Hematopoietic multipotent progenitor cell (in vitro differentiated cells): Measurements from ENCODE around the gene MLLT10. TPM values are rescaled to one million over a fixed set of nuclear protein-coding genes. Genes with fewer than 3 reads are reported as not detected.

Experiments used
- DNase-seq, 3 donors: peaks; one replicate each; pipeline ENCODE4 v3.0.0-alpha.2; 2011 to 2015; ENCODE audit warnings: low read depth in 2 of 3, low spot score in 2 of 3
- total RNA-seq: library from RNA; depleted of rRNA; stranded (reverse); fragments of >200 nt; gene quantifications from one replicate; pipeline ENCODE4 v1.2.3, GENCODE V29; 2012

The MLLT10 gene
- 53.6 TPM for total RNA-seq

DNA sequence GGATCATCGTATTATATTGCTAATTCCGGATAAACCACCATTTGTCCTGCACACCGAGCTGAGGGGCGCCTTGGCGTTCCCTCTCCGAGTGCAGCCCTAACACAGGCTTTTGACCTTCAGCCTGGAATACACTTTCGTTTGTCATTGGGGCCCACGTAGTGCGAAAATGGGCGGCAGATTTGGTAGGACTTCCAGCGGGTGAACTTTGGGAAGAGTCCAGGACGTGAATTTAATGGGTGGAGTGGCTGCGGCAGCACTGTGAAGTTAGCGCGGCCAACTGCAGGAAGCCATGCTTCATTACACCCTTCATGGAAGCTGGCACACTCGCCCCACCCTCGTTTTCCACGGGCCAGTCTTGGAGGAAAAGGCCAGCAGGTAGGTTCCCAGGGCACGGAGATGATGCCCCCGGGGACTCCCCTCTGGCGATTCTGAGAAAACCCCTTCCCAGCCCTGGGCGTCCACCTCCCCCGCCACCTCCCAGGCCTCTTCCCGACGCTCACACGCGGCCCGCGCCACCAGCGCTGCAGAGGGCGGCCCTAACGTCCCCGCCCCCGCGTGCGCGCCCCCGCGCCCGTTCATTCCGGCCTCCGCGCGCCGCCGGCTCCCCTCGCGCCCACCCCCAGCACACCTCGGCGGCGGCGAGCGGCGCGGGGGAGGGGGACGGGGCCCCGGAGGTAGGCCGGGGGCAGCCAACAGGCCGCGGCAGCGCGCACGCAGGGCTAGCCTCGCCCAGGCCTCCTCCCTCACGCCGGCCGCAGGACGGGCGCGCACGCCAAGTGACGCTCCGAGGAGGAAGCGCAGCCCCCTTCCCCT is at the start of gene MLLT10:
Gene MLLT10, plus strand, starts transcription at position 766 of the 813 bp plus-strand sequence. CDS start 413 bp downstream, outside the sequence.
- peak; percentile 88 to 99 (median 97) for DNase-seq

DNA sequence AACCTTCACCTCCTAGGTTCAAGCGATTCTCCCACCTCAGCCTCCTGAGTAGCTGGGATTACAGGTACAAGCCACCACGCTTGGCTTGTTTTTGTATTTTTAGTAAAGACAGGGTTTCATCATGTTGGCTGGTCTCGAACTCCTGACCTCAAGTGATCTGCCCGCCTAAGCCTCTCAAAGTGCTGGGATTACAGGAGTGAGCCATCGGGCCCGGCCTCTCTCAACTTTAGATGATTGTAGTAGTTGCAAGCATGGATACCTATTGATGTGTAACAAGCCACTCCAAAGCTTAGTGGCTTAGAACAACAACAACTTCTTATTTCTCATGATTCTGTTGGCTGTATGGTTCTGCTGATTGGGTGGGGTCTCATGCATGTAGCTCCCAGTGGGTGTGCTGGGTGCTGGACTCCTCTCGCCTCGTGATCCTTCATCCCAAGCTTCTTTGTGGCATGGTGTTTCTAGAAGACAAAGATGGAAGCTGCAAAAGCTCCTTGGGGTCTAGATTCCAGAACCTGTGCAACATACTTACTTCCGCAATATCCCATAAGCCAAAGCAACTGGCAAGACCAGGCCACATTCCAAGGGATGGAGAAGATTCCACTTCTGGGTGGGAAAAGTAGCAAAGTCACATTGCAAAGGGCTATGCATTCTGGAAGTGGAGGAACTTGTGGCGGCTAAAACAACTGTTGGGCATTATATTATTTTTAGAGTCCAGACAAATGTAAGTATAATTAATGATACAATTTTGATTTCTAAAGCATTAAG is 46.4 kb upstream of the MLLT10 start:
- DNase-seq, result no peak

DNA sequence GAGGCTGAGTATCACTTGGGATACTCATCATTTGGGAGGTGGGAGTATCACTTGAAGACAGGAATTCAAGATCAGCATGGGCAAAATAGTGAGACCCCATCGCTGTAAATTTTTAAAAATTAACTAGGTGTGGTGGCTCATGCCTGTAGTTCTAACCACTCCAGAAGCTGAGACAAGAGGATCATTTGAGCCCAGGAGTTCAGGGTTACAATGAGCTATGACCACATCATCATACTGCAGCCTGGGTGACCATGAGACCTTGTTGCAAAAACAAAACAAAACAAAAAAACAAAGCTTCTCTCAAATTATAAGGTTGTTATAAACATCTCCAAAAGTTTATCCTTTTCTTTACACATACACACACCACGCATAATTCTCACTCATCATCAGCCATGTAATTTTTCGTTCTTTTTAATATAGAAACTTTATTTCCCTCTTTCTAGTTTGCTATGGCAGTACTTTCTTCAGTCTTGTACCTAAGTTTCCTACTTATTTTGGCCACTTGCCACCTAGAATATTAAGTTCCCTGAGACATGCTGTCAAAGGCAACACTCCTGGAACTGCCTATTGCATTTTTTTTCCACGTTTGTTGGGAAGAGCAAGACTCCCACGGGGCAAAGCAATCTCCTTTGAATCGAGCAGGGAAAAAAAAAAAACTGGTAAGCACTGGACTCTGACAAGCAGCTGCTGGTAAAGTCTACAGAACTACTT is 45.6 kb upstream of the MLLT10 start:
- no peak for DNase-seq

DNA sequence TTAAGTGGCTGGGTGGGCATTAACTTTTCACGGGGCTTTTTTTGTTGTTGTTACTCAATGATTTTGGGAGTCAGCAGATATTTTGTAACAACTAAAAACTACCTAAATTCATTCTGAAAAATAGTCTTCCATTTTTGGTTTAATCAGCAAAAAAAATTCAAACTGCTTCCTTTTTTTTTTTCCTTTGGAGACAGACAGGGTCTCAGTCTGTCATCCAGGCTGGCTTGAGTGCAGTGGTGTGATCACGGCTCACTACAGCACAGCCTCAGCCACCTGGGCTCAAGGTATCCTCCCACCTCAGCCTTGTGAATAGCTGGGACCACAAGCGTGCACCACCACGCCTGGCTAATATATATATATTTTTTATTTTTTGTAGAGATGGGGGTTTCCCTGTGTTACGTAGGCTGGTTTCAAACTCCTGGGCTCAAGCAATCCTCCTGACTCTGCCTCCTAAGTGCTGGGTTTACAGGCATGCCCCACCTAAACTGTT is 45.0 kb upstream of the MLLT10 start:
- DNase-seq, result no peak

DNA sequence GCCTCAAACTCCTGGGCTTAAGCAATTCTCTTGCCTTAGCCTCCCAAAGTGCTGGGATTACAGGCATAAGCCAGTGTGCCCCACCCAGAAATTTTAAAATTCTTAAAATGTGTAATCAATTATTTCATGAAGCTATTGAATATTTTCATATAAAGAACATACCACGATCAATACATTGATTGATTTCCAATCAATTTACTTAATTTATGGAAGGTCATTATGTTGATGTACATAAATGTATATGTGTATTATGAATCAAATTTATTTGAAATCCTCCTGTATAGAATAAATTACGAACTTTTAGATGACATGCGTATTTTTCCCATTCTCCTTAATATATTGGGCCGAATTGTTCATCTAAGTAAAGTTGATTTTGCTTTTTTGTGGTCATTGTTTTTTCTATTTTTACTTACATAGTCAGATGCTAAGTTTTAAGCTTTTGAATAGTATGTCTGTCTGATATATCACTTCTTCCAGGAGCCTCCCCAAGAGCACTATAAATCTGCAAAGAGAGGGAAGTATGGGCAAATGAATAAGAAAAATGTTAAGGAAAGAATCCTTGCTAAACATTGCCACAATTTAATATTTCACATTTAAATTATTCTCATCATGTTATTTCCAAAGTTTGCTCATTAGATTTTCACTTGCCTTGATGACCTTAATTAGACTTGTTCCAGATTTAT is 43.9 kb upstream of the MLLT10 start:
- DNase-seq, result no peak

DNA sequence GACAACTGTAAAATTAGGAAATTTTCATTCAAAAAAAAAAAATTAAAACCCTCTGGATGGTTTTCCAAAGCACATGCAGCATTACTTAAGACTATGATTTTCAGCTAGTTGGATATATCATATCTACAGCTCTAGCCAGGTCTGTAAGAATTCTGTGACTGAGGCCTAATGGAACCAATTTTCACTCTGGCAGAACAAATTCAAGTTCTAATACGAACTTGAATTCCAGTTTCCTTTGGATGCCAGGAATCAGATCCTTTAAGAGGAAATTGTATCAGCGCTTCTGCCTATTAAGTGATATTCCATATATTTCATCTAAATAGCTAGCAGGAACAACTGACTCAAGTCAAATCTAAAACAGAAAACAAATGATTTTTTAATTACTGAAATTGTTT is 43.3 kb upstream of the MLLT10 start:
- DNase-seq, result no peak

DNA sequence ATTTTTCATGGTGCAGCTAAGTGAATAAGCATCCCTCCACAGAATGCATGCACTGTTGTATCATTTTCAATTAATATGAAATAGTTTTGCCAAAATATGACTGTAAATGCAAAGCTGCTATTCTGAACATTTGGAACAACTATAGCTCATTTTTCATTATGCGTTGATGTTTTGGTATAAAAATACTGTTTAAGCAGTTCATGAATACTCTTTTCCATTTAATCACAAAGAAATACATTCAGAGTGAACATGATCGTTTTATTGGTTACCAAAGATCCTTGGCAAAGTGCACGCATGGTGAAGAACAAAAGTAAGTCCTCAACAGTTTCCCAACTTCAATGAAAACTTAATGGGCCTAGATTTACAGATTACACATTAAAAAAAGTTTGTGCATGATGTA is 41.6 kb upstream of the MLLT10 start:
- DNase-seq, result no peak

DNA sequence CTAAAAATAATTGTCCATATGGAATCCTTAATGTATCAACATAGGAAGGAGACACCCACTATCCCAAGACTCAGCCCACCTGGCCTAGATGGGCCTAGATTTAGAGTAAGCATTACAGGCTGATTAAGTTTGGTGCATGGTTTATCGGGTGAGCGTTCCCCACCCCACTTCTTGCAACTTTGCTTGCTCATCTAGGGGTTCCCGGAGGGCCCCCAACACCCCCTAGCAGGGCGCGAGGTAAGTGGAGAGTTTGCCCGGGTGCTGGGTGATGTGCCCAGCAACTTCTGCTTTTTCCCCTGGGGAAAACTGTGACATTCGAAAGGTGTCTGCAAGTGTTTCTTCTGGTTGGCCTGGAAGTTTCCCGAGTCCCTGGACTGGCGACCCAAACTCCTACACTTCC is 40.2 kb upstream of the MLLT10 start:
- DNase-seq, result peak in 2 of 3 donors; percentile 35 to 54

DNA sequence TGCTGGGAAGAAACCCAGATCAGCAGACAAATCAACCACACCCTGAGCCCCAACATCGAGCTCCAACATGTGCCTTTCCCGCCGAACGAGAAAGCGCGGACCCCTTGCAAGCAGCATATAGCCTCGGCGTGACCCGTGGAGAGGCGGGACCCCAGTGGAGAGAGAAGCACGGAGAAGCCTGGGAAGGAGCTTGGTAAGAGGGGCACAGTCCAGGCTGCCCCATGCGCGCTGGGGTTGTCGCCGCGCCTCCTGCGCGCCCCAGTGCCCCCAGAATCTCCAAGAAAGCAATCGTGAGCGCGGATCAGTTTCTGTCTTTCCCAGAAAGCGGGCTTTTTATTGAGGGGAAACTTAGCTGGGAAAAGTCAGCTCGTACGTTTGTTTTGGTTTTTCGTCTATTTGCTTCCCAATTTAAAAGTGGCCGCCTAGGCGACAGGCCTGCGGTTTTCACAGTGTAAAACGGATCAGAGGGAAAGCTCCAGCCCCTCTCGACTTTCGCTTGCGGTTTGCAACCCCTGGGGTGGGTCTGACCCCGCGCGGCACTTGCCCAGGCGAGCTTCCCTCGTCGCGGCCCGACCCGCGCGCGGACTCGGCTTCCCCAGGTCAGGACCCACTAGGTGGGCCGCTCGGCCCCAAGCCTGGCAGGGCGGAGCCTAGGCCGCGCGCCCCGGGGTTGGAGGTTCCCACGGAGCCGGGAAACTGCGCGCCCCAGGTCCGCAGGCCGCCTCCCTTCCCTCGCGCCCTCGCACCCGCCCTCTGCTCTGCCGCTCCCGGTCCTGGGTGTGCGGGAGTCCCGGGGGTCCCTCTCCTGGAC is 39.6 kb upstream of the MLLT10 start:
- peak in 2 of 3 donors; percentile 41 to 42 for DNase-seq

DNA sequence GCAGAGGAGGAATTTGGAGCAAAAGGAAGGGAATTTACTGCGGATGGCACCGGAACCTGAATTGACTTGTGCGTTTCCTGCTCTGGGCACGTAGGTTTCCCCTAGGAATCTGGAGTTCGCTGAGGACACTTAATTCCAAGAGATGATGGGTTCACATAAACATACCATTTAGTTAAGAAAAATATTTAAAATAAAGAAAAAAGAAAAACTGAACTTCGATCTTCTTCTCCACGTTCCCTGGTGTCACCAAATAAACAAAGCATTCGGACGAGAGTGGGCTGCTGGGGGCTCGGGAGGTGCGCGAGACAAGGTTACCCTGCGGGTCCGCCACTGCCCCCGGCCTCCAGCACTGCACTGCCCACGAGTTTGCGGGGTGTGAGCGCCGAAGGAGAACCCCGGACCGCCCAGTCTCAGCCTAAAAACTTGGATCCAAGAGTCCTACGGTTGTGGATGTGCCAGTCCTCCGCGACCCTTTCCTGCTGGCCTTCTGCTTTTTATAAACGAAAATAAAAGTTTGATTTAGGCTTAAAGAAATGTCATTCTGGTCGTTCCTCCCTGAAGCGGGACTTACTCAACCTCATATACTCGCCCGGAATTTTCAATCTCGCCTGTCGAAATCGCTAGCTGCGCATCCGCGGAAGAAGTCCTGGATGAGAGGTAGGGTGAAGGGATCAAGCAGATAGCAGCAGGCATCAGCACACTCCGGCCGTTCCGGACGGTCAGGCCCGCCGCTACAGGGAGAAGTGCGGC is 38.9 kb upstream of the MLLT10 start:
- no peak for DNase-seq

DNA sequence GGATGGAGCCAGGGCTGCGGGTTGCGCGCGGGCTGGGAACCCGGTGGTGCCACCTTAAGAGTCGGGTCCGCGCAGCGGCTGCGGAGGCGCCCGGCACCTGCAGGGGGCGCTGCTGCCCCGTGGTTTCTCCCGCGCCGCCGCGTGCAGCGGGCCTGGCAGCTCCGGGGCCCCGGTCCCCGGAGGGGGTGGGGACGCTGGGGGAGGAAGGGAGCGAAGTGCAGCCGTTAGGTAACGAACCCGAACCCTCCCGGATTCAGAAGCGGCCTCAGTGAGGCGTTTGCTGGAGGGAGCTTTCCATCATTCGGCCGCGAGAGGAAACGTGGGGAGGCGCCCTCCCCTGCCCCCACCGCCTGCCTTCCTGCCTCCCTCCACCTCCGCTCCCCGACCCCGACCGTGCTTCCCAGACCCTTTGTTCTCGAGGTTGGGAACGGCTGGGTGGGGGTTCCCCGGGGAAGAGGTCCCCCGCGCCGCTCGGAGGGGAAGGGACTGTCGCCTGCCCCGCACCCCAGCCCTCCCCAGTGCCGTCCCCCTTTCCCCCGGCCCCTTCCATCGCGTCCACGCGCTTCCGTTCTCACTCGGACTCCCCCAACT is 38.2 kb upstream of the MLLT10 start:
- DNase-seq, result peak; percentile 85 to 94 (median 90)

DNA sequence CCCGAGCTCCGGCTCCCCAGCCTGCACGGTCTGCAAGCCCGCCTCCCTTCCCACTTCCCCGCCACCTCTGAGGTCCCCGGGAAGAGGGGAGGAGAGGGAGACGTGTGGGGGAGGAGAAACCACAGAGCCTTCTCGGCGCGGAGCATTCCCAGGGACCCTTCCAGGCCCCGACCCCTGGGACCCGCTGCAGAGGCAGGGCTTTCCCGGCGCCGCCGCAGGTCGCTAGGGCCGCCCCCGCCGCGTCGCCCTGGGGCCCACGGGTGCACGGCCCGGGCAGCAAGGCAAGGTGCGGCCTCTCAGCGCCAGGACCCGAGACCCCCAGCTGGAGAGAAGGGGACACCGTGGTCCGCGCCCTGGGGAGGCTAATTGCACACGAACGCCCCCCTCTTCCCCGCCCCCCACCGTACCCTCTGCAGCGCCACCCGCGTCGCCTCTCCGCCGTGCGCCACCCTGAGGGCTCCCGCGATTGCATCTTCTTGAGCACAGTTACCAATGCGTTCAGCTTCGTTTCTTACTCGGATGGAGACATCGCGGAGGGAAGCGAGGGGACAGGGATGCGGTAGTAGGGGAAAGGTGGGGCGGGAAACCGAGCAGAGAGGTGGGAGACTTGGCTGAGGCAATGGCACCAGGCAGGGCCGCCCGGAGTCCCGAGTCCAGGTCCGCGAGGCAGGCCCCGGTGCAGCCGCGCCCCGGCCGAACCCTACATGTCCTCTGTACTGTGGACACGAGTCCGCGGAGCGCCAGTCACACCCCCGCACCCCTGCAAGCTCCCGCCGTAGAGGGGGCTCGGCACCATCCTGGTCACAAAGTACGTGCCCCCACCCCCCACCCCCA is 37.5 kb upstream of the MLLT10 start:
- peak in 2 of 3 donors; percentile 80 to 86 for DNase-seq

DNA sequence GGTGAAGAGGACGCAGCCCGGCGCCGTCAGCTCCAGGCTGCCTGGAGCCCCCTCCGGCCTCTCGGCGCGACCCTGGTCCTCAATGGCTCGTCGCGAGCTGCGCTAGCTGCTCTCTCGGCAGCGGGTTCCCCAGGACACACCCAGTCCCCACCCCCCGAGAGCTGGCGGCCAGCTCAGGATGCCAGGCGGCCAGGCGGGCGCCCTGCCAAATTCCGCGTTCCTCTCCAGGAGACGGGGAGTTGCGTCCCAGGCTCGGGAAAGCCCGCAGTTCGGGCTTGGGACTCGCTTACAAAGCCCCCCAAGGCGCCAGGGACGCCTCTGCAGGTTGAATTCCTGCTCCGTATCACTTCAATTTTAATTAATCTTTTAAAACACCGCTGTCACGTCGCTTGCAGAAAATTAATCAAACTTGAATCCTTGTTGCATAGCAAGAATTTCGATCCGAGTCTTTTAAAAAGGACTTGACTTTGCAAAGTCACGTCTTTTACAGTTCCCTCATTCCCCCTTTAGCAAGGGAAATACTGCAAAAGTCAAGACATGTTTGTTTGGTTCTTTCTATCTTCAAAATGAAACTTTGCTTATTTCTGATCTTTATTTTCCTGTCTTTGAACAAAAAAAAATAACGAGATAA is 36.7 kb upstream of the MLLT10 start:
- peak in 2 of 3 donors; percentile 65 to 68 for DNase-seq

DNA sequence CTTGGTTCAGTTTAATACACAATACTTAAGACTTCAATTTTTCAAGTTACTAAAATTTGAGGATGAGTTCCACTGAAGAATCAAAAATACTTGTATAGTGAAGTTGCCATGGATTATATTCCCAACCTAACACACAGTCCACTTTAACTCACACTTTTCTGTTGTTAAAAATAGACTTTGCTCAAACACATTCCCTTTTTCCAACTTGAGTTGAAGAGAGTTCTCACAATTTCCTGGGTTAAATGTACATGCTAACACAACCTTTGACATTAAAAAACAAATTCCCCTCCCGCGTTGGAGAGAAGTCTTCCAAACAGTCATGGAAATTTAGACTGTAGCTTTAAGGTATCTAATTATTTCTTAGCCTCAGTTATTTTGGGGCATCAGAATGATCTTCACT is 35.7 kb upstream of the MLLT10 start:
- DNase-seq, result no peak

DNA sequence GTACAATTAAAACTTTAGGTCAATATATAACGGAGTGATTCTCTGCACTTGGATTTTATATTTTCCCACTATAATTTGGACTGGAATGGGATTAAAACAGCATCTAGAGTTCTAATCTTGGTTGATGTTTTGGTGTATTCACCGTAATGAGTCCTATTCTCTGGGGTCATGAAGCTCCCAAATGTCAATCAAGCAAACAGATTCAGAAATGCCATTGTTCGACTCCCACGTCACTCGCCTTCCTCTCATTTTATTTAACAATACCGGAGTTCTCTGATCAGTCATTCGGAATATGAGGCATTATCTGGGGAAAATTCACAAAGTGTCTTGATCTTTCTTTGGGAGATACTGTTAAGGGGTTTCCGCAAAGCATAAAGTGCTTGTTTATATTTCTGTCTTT is 35.0 kb upstream of the MLLT10 start:
- no peak for DNase-seq

DNA sequence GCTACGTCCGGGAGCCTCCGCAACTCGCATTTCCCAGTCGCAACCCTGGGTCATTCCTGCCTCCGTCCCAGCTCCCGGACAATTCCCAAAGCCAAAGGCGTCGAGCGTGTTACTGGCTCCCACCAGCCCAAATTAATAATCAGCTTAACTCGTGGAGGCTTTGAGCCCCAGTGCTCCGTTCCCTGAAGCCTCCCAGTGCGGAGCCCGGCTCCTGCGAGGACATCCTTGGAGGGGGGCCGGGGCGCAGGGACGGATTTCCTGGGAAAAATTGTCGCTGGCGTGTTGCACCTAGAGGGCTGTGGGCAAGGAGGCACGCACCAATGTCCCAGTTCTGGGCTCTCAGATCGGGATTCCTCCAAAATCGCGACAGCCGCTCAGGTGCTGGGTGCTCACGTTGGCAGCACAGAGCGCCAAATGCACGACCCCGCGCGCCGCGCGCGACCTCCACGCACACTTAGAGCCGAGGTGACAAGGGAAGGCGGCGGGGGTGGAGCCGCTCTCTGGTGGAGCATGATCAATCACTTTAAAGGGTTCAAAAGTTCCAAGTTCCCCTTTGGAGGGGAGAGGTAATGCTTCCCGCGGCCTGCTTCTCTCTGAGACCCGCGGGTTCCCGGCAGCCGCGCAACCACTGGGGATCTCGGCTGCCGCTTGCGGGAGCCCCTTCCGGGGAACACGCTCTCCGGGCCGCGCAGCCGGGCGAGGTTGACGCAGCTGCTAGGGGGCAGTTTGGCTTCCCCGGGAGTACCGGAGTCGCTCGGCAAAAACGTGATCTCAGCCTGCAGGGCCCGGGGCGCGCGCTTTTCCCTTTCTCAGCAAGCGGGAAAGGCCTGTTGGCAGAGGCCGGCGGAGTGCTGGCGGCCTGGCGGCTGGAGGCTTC is 34.1 kb upstream of the MLLT10 start:
- peak in 1 of 3 donors; percentile 51 for DNase-seq
